Urothelium cell line (cell line): ENCODE data around the gene PCYT2.
"Not testable (repeated sequence)": the region's sequence is repeated elsewhere in the genome, so short reads cannot be mapped to it uniquely, and the experiment has no call there.

ENCODE experiments used
- DNase-seq: peaks from one replicate; pipeline ENCODE4 v3.0.0; 2011; ENCODE audit warnings: low spot score, mixed read lengths
- FAIRE-seq: peaks from 2 replicates; lab custom pipeline; 2011; peaks lifted over from hg19 to GRCh38; lab: Jason Lieb, UNC

PCYT2 gene

GRCh38 chr17:81911277-81911961, at the start of gene PCYT2:
Gene PCYT2 (minus strand): TSS chr17:81911399. CDS start chr17:81911355, 44 bp downstream.
- FAIRE-seq (peak; percentile 93), DNase-seq (peak; percentile 100)

- FAIRE-seq: peak; percentile 52
- DNase-seq: no peak
These were observed 49.1 kb upstream of the PCYT2 start for GRCh38 chr17:81960130-81960958.

DNA sequence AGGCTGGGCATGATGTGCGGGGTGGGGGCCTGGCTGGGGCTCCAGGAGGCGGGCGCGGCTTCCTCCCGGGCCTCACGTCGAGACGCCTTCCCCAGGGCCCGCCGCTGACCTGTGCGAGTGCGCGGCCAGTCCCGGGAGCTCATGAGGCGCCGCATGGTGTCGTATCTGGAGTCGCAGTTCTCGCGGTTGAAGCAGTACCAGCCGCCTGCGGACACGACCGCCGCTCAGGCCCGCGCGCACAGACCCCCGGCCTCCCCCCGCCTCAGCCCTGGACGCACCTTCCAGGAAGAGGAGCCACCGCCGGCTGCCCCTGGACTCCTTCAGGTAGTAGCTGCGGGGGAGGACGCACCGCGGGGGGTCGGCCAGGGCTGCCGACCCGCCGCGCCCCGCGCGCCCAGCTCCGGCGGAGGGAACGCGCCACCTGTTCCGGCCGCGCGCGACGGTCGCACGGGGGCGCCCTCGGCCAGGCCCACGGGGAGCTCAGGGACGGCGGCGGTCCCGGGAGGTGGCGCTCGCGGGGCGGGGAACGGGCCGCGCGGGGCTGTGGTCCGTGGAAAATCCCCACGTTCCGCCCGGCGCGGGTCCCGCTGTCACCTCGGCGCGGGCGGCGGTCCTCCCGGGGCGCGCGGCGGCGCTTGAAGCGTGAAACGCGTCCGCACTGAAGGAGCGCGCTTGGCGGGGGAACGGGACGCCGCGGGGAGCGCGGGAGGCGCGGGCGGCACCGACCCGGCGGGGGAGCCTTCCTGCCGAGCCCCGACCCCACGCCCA, 48.3 kb upstream of the PCYT2 start:
- FAIRE-seq (peak; percentile 71), DNase-seq (peak; percentile 83)

GRCh38 chr17:81958633-81959342, 47.6 kb upstream of the PCYT2 start:
- no peak for DNase-seq
- FAIRE-seq: no peak

DNA sequence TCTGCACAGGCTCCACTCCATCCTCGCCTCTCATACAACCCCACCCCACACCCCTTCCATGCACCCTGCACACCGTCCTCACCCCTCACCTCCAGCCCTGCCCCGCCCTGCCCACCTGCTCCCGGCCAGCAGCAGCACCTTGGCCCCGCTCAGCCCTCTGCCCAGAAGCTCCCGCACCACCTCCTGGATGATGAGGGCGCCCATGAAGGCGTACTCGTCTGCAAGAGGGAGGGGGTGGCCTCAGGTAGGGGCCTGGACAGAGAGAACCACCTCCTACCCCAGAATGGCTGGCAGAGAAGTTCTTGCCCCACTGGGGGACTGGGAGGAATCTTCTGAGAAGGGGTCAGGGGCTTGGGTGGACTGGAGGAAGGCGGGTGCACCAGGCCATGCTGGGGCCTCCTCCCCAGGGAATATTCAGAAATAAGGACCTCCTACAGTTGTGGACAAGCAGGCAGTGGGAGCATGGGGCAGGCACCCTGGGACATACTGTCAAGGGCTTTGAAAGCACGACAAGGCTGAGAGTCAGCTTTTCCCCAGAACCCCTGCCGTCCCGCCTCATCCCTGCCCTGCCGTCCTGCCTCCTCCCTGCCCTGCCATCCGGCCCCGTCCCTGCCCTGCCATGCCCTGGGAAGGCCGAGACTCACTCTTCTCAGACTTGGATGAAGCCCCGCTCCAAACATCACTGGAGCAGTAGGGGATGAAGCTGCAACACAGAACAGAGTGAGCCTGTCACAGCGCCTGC, 46.7 kb upstream of the PCYT2 start:
- FAIRE-seq (no peak), DNase-seq (no peak)

GRCh38 chr17:81956607-81957589, 45.7 kb upstream of the PCYT2 start:
- FAIRE-seq (peak; percentile 27), DNase-seq (no peak)

DNA sequence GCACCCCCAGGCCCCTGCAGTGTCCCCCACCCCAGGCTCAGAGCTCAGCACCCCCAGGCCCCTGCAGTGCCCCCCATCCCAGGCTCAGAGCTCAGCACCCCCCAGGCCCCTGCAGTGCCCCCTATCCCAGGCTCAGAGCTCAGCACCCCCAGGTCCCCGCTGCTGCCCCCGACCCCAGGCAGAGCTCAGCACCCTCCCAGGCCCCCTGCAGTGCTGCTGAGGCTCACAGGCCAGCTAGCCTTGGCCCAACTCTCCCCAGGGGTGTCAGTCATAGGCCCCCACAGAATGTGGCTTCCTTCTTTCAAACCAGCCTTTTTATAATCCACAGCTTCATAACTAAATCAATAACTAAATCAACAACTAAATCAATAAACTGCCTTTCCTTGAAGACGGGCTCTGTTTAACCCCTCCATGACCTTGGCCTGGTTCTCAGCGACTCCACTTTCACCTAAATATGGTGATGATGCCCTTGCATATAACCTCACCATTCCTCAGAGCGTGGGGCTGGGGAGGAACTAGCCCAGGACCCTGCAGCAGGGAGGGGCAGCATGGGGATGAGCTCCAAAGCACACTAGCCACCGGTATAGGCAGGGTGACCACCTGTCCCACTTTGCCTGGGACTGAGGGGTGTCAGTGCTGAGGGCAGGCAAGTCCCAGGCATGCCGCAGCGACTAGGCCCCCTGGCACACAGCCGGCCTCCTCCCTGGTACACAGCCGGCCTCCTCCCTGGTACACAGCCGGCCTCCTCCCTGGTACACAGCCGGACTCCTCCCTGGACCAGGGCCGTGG, 44.8 kb upstream of the PCYT2 start:
- no peak for FAIRE-seq

DNA sequence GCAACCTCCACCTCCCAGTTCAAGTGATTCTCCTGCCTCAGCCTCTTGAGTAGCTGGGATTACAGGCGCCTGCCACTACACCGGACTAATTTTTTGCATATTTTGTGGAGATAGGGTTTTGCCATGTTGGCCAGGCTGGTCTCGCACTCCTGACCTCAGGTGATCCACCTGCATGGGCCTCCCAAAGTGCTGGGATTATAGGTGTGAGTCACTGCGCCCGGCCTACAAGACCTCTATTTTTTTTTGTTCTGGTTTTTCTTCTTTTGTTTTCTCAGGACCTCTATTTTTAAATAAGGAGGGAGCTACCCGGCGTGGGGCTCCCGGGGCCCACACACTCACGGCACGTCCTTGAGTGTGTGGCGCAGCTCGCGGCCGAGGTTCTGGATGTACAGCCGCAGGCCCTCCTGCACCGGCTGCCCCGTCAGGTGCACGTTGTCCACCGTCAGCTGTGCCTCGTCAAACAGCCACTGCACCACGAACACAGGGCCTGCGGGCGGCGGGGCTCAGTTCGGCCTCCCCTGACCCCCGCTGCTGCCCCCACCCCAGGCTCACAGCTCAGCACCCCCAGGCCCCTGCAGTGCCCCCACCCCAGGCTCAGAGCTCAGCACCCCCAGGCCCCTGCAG, 44.0 kb upstream of the PCYT2 start:
- DNase-seq (no peak), FAIRE-seq (no peak)

More for the DNA sequence above, 44.8 kb upstream of the PCYT2 start:
- DNase-seq: no peak

DNA sequence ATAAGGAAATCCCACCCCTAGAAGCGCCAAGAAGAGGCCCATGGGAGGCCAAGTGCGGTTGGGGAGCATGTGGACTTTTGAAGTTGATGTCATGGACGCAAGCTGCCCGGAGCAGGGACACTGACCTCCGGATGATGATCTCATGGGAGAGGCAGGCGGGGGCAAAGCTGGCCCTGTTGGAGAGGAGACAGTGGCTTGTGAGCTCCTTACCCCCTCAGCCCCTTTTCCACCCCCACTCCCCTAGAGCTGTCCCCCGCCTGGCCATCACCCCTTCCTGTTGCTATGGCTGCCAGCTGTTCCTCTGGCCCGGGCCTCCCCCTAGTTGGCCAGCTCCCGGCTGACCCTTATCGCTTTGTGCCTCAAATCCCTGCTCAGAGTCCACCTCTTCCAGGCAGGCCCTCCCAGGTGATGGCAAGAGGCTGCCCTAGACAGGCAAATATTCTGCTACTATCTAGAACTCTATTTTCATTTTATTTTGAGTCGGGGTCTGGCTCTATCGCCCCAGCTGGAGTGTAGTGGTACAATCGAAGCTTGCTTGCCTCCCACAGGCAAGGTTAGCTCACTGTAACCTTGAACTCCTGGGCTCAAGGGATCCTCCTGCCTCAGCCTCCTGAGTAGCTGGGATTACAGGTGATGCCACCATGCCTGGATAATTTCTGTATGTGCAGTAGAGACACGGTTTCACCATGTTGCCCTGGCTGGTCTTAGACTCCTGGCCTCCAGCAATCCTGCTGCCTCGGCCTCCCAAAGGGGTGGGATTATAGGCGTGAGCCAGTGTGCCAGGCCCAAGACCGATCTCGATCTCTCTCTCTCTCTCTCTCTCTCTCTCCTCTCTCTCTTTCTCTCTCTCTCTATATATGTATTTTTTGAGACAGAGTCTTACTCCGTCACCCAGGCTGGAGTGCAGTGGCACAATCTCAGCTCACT, 43.2 kb upstream of the PCYT2 start:
- DNase-seq (no peak), FAIRE-seq (no peak)

DNA sequence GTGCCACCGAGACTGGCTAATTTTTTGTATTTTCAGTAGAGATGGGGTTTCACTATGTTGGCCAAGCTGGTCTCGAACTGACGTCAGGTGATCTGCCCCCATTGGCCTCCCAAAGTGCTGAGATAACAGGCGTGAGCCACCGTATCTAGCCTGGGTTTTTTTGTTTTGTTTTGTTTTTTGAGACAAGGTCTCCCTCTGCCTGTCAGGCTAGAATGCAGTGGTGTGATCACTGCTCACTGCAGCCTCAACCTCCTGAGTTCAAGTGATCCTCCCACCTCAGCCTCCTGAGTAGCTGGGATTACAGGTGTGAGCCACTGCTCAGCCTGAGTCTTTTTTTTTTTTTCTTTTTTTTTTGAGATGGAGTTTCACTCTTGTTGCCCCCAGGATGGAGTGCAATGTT, 42.2 kb upstream of the PCYT2 start:
- not testable (repeated sequence) for FAIRE-seq, DNase-seq

GRCh38 chr17:81952792-81953228, 41.6 kb upstream of the PCYT2 start:
- FAIRE-seq: no peak
- no peak for DNase-seq

DNA sequence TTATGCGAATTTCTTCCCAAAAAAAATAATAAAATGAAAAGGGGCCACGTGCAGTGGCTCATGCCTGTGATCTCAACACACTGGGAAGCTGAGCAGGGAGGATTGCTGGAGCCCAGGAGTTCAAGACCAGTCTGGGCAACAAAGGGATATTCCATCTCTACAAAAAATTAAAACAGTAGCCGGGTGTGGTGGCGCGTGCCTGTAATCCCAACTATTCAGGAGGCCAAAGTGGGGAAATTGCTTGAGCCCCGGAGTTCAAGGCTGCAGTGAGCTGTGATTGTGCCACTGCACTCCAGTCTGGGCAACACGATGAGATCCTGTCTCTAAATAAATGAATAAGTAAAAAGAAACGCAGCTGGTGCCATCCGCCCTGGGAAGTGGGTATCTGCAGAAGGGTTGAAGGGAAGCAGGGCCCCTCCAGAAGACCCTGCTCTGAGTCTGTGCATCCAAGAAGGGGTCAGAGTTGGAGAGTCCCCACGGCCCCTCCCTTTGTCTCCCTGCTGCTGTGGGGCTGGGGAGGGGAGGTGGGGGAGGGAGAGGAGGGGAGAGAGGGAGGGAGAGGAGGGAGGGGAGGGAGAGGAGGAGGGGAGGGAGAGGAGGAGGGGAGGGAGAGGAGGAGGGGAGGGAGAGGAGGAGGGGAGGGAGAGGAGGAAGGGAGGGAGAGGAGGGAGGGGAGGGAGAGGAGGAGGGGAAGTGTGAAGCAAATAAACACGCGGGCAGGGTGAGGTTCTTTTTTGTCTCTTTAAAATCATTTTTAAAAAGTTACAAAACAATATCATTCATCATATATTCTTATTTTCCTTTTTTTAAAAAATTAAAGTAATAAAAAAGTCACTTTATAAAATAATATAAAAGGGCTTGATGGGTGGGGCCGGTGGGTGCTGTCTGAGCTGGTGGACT, 40.8 kb upstream of the PCYT2 start:
- no peak for DNase-seq
- FAIRE-seq: no peak

DNA sequence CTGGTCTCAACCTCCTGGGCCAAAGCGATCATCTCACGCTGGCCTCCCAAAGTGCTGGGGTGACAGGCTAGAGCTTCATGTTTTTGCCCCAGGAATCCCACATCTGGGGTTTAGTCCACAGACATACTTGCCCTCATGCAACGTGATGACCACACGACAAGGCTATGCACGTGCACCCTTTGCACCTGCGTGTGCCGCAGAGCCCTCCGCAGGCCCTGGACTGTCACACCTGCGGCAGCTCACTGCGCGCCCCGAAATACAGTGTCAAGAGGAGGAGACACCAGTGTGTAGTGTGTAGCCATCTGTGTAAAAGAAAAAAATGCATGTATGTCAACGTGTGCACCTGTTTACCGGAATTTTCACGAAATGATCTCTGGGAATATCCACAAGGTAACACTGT, 39.3 kb upstream of the PCYT2 start:
- DNase-seq: no peak
- FAIRE-seq: no peak

DNA sequence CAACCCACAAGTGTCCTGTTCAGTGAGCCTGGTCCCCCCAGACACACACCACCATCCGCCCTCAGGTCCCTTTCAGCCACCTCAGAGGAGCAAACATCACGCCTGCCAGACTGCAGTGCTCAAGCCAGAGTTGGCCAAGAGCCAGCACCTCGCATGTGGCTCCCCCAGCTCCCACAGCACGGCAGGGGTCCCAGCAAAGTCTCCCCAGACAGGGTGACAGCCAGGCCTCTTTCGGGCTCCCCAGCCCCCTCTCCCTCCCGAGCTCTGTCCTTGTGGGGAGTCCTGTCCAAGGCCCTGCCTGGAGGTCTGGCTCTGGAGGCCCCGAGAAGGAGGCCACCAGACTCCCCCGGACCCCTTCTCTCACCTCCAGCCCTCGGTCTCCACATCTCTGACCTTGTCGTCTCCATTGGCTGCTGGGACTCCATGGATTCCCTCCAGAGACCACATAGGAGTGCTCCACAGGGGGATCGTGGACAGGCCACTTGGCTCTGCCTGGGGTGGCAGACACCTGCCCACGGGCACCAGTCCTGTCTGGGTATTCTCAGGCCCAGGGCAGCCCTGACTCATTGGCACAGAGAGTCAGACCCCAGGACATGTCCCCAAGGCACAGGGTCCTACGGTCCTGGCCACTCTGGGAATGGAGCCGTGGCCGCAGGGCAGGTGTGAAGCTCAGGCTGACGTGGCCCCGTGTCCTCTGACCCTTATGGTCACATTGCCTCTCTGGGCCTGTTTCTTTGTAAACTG, 37.6 kb upstream of the PCYT2 start:
- DNase-seq (no peak), FAIRE-seq (no peak)

DNA sequence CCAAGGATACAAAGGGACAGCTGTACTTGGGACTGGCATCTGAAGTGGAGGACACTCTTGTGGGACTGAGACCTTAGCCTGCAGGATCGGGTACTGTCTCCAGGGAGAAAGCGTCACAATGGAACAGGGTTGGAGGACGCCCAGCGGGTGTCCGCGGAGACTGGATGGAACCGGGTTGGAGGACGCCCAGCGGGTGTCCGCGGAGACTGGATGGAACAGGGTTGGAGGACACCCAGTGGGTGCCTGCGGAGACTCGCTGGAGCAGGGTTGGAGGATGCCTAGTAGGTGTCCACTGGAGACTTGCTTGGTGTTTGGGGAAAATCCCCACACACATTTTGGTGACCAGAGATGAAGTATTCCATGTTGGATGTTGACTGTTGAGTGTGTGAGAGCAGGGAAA, 36.0 kb upstream of the PCYT2 start, which contains the start of gene MYADML2:
Gene MYADML2, minus strand, starts transcription at position 45 of the 400 bp plus-strand sequence. CDS start 5,492 bp downstream, outside the sequence.
- FAIRE-seq: peak; percentile 74
- no peak for DNase-seq
